HUES48 (cell line): ENCODE data around the gene ENDOU.

Experiments used
- H3K27ac ChIP-seq: one replicate; pipeline ENCODE4 v1.7.0; 2013; ENCODE audit warnings: low read depth, low read length, inconsistent platforms
- H3K27me3 ChIP-seq: 2 replicates; pipeline ENCODE4 v1.6.1; 2013; ENCODE audit warnings: mild to moderate bottlenecking, low read length; ENCODE audit not compliant: control insufficient read depth, insufficient read depth
- H3K36me3 ChIP-seq: 2 replicates; pipeline ENCODE4 v1.6.1; 2013; ENCODE audit warnings: low read length; ENCODE audit not compliant: control insufficient read depth, insufficient read depth
- H3K4me1 ChIP-seq: 2 replicates; pipeline ENCODE4 v1.6.1; 2013; ENCODE audit warnings: mild to moderate bottlenecking, low read length; ENCODE audit not compliant: control insufficient read depth, insufficient read depth
- H3K4me3 ChIP-seq: 2 replicates; pipeline ENCODE4 v1.5.1; 2013; ENCODE audit warnings: mild to moderate bottlenecking, low read depth, low read length
- H3K9ac ChIP-seq: 2 replicates; pipeline ENCODE4 v1.6.1; 2013; ENCODE audit warnings: mild to moderate bottlenecking, low read depth, low read length, moderate library complexity
- H3K9me3 ChIP-seq: 2 replicates; pipeline ENCODE4 v1.6.1; 2013; ENCODE audit warnings: low read length; ENCODE audit not compliant: control insufficient read depth, insufficient read depth

The ENDOU gene

DNA sequence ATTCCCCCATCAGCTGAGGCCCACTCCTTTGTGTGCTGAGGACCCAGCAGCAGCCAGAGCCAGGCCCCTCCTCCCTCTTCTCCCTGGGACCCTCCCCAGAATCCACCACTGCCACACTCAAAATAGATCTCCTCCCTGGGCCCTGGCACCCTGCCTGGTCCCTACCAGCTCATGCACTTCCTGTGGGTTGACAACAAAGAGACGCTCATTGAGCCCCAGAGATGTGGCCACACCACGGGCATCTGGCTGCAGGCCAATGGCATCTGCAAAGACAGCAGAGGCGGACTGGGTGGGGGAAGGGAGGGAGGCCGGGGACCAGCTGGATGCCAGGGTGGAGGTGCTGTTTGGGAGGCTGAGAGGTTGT is 16.0 kb upstream of the ENDOU start:
- Histone ChIP-seq H3K27ac (no peak overlapping the region), H3K9me3 (no peaks in the 10 kb centered on the region), H3K9ac (no peak overlapping the region), H3K27me3 (no peaks in the 10 kb centered on the region), H3K36me3 (no peaks in the 10 kb centered on the region), H3K4me1 (peaks cover 2% of the 10 kb centered on the region; the same call in 1 of the 2 replicates), H3K4me3 (no peak overlapping the region)

DNA sequence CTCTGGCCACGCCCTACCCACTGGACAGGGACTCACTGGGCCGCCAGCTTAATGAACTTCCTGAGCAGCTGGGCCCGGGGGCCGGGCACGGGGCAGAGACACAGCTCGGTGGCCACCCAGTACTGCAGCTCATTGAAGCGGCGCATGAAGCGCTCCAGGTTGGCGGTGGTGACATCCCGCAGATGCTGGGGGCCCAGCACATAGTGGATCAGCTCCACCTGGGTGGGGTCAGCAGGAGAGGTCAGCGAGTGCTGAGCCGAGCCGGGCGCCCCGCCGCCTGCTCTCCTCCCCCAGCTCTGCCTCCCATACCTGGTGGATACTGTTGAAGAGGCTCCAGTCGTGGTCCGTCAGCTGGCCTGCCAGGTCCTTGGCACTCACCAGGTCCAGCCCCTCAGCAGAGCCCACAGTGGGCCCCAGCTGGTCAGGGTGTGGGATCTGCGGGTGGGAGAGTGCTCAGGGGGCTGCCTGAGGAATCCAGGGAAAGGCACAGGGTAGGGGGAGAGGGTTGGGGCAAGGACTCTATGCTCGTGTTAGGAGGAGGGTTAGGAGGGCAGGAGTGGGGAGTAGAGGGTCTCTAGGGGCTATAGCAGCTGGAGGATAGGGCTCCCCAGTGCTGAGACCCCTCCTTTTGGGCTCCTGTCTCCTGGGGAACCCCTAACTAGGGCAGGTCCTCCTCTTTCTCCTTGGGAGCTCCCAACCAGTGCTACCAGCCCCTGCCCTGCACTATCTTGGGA is 15.5 kb upstream of the ENDOU start:
- no peak overlapping the region for H3K9ac ChIP-seq

DNA sequence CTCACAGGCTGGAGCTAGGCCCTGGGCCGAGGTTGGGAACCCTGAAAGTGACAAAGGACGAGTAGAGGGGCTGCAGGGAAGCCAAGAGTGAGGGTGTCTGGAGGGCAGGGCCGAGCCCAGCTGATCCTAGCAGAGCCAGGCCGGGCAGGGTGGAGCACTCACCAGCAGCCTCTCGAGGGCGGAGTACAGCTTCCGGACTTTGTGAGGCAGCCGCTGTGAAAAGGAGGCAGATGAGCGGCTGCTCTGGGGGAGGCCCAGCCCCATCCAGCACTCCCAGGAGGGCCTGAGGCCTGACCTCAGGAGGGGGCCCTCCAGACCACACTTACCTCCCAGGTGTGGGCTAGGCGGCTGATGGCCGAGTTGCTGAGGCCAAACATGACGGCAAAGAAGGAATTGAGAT is 14.7 kb upstream of the ENDOU start:
- Histone ChIP-seq H3K27me3 (no peaks in the 10 kb centered on the region), H3K36me3 (no peaks in the 10 kb centered on the region), H3K27ac (no peak overlapping the region), H3K9ac (no peak overlapping the region), H3K4me1 (peaks cover 7% of the 10 kb centered on the region), H3K9me3 (no peaks in the 10 kb centered on the region), H3K4me3 (no peak overlapping the region)

More for the DNA sequence above, 15.5 kb upstream of the ENDOU start:
- H3K9me3 ChIP-seq = no peaks in the 10 kb centered on the region
- H3K4me3 ChIP-seq = no peak overlapping the region
- no peaks in the 10 kb centered on the region for H3K36me3 ChIP-seq
- H3K27ac ChIP-seq = no peak overlapping the region
- H3K4me1 ChIP-seq = peaks cover 2% of the 10 kb centered on the region; the same call in 1 of the 2 replicates
- H3K27me3 ChIP-seq = no peaks in the 10 kb centered on the region

DNA sequence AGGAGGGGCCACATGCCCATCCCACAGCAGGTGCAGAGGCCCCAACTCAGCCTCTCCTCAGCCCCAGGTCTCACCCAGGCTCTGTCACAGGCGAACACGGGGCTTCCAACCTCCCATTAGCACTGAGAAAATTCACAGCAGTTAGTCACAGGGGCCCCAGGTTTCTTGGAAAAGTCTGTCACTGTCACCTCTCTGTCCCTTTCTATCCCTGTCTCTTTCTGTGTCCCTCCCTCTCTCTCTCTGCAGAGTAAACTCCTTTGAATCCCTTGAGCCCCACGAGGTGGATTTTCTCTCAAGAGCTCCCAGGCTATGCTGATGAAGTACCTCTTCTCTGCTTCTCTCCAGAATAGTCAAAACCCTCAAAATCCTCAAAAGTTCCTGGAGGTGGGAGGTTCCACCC is 14.0 kb upstream of the ENDOU start:
- H3K36me3 ChIP-seq = no peaks in the 10 kb centered on the region
- H3K27me3 ChIP-seq = no peaks in the 10 kb centered on the region
- no peaks in the 10 kb centered on the region for H3K9me3 ChIP-seq
- no peak overlapping the region for H3K27ac ChIP-seq
- no peak overlapping the region for H3K4me3 ChIP-seq
- H3K9ac ChIP-seq = no peak overlapping the region
- H3K4me1 ChIP-seq = peaks cover 14% of the 10 kb centered on the region

DNA sequence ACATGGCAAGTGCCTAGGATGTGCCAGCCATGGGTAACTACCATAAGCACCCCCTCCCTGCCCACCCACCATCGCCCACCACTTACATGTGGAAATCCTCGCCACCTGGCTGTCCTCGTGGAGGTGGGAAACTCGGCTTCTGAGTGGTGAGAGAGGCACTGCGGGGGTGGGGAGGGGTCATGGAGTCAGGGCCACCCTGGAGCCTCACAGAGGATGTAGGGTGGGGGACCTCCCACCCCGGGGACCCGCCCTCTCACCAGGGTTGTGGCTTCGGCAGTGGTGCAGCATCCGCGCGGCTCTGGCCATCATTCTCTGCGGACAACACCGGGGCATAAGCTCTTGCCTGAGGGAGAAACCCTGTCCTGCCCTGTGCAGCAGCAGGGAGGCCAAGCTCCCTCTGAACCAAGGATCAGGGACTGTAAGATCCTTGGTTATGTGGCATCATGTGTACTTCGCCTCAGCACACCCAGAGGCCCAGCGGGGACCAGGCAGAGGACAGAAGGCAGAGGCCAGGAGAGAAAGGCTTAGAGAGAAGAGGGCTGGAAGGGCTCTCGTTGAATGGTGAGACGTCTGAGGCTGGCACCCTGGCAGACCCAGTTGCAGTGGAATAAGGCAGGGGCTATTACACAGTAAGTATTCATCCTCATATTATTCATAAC is 12.8 kb upstream of the ENDOU start:
- no peak overlapping the region for H3K9ac ChIP-seq
- peaks cover 14% of the 10 kb centered on the region for H3K4me1 ChIP-seq
- no peak overlapping the region for H3K4me3 ChIP-seq
- no peaks in the 10 kb centered on the region for H3K27me3 ChIP-seq
- no peak overlapping the region for H3K27ac ChIP-seq
- H3K36me3 ChIP-seq = no peaks in the 10 kb centered on the region
- H3K9me3 ChIP-seq = no peaks in the 10 kb centered on the region

DNA sequence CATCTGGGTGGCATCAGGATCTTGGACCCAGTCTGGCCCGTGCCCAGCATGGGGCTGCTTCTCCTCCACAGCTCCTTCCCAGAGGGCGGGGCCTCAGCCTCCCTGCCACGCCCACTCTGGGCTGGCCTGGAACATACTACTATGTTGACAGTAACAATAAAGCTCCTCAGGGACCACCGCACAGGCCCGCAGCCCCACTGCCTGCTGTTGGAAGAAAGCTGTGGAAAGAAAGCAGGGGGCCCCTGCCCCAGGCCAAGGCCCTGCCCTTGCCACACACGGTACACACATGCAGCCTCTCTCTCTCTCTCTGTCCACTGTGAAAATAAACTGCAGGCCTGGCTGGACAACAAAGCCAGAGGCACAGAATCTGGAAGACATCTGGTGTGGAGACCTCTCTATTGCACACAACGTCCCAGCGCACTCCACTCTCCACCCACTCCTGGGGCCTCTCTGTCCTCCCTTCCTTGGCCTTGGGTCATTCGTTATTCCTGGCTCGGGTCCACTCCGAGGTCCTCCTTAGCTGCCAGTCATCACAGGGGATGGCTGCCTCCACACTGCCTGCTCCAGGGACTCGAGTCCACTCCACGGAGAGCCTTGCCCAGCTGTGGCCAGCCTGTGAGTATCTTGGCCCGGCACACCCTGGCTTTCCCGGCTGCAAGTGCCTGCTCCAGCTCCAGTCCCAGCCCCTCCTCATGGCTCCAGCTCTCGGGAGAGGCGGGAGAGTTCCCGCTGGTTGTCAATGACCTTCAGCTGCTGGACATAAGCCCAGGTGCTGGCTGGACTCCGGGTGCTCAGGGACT is 11.8 kb upstream of the ENDOU start:
- Histone ChIP-seq H3K36me3 (no peaks in the 10 kb centered on the region), H3K4me3 (no peak overlapping the region), H3K27ac (no peak overlapping the region), H3K27me3 (no peaks in the 10 kb centered on the region), H3K9me3 (no peaks in the 10 kb centered on the region), H3K9ac (no peak overlapping the region), H3K4me1 (peaks cover 14% of the 10 kb centered on the region)

DNA sequence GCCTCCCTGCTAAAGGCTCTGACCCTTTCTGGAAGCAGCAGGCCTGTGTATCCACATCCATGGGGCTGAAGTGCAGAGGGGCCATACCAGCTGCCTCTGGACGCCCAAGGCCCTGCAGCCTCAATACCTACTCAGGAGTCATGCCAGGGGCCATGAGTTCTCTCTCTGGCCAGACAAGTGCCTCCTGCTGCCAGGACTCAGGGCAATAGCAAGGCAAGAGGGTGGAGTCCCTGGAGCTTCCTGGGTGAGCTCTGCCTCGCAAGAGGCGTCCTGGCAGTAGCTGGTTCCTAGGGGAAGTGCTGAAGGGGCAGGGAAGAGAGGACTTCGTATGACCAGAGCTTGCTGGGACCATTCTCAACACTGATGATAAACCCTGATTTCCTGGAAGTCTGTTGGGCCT is 10.9 kb upstream of the ENDOU start:
- H3K4me1 ChIP-seq = peaks cover 14% of the 10 kb centered on the region
- H3K27ac ChIP-seq = no peak overlapping the region
- no peak overlapping the region for H3K9ac ChIP-seq
- H3K27me3 ChIP-seq = no peaks in the 10 kb centered on the region
- no peak overlapping the region for H3K4me3 ChIP-seq
- H3K9me3 ChIP-seq = no peaks in the 10 kb centered on the region
- H3K36me3 ChIP-seq = no peaks in the 10 kb centered on the region

DNA sequence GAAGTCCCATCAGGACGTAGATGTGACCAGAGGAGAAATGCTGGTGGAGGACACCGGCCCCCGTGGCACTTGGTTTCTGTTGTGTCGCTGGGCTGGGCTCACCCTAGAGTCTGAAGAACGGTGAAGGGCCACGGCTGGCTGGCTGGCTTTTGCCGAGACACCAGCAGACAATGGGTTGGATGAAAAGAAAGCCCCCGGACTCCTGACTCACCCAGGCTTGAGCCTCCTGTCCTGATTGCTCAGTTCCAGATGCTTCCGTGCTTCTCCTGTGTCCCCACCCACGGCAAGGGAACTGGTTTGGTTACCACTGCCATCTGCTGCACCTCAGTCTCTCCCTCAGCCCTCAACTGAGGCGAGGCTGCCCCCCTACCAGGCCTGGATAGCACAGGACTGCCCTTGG is 10.4 kb upstream of the ENDOU start:
- Histone ChIP-seq H3K27me3 (no peaks in the 10 kb centered on the region), H3K4me1 (peaks cover 14% of the 10 kb centered on the region), H3K9me3 (no peaks in the 10 kb centered on the region), H3K27ac (no peak overlapping the region), H3K9ac (no peak overlapping the region), H3K36me3 (no peaks in the 10 kb centered on the region), H3K4me3 (no peak overlapping the region)

DNA sequence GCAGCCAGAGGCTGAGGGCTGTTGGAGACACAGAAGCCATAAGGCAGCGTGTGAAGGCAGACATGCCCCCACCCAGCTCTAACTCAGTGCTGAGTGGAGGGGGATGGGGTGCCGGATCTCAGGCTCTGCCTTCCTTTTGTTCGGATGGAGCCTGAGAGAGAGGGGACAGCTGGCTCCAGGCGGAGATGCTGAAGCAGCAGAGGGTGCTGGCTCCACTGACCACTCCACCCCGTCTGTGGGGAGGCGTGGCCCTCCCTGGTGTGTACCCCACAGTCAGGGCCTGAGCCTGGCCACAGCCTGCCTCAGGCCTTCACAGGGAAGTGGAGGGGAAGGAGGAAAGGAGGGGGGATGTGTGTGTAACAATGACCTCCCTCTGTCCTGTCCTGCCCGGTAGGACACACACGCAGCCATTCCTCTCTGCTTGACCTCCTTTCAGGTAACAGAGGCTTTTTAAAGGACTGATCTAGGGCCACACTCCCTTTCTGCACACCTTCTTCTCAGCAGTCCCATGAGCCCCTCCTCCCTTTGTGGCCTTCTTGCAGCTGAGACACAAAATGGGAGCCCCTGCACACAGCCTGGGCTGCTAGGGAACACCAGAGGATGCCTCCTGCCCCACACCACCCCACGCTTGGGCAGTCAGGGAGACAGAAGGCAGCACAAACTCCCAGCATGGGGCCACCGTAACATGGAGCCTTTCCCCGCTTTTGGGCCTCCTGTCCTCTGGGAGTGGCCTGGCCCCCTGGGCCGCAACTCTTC is 9.6 kb upstream of the ENDOU start:
- H3K4me1 ChIP-seq = peaks cover 14% of the 10 kb centered on the region
- peak overlapping the region; percentile 10; the same call in 1 of the 2 replicates for H3K9ac ChIP-seq
- H3K27ac ChIP-seq = peak overlapping the region; percentile 7

DNA sequence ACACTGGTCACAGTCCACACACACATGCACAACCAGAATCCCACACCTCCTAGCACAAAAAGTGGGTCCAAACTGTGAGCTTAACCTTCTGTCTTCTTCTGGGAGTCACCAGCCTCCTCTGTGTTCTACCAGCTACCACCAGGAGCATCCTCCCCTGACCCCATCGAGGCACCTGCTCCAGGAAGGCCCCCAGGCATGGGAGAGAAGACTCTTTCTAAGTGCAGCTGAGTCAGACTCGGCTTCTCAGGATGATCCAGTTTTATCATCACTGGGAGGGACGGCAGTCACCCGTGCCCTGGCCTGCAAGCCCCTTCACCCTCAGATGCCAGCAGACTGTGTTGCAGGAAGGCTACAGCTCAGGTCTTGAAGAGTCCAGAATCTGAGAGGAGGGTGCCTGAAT is 7.9 kb upstream of the ENDOU start:
- H3K27me3 ChIP-seq = no peaks in the 10 kb centered on the region
- peaks cover 14% of the 10 kb centered on the region for H3K4me1 ChIP-seq
- H3K27ac ChIP-seq = no peak overlapping the region

More for the DNA sequence above, 9.6 kb upstream of the ENDOU start:
- H3K36me3 ChIP-seq = no peaks in the 10 kb centered on the region
- no peaks in the 10 kb centered on the region for H3K9me3 ChIP-seq
- H3K4me3 ChIP-seq = no peak overlapping the region
- no peaks in the 10 kb centered on the region for H3K27me3 ChIP-seq

More for the DNA sequence above, 7.9 kb upstream of the ENDOU start:
- Histone ChIP-seq H3K4me3 (no peak overlapping the region), H3K9me3 (no peaks in the 10 kb centered on the region), H3K9ac (no peak overlapping the region), H3K36me3 (no peaks in the 10 kb centered on the region)
